Breast epithelium (tissue), 4 donors: Measurements from ENCODE around the gene ERCC6L. TPM values are rescaled to one million over a fixed set of nuclear protein-coding genes. Genes with fewer than 3 reads are reported as not detected.

Source experiments
- DNase-seq, 2 donors: peaks; one replicate each; pipeline ENCODE4 v3.0.0-alpha.2; 2019; ENCODE audit warnings: low spot score in 2 of 2
- H3K27ac ChIP-seq, 2 donors: fragments of 200-600 bp; sonication (generic) in 1 of 2; one replicate each; pipeline ENCODE4 v1.5.1; 2016 to 2019; ENCODE audit warnings: mild to moderate bottlenecking in 1 of 2
- H3K27me3 ChIP-seq, 2 donors: fragments of 200-600 bp; sonication (generic) in 1 of 2; one replicate each; pipeline versions ENCODE4 v1.5.1 to v1.6.0; 2017 to 2019; ENCODE audit warnings: control low read depth in 1 of 2, mild to moderate bottlenecking in 1 of 2
- H3K36me3 ChIP-seq: fragments of 200-600 bp; one replicate; pipeline ENCODE4 v1.5.1; 2019
- H3K4me1 ChIP-seq, 2 donors: fragments of 200-600 bp; sonication (generic); one replicate each; pipeline ENCODE4 v1.5.1; 2016 to 2019; ENCODE audit warnings: control low read depth in 1 of 2
- H3K4me3 ChIP-seq, 3 donors: fragments of 200-600 bp; sonication (generic); 1 replicate in 2 of 3; 2 replicates in 1 of 3; pipeline ENCODE4 v1.5.1; 2016 to 2019; ENCODE audit warnings: mild to moderate bottlenecking in 3 of 3, moderate library complexity in 2 of 3
- H3K9me3 ChIP-seq, 2 donors: fragments of 200-600 bp; sonication (generic) in 1 of 2; one replicate each; pipeline ENCODE4 v1.5.1; 2016 to 2019; ENCODE audit warnings: control low read depth in 1 of 2
- POLR2A ChIP-seq: fragments of 450-650 bp; IDR thresholded peaks from one replicate; pipeline ENCODE4 v1.6.1; 2016; ENCODE audit warnings: antibody characterized with exemption, mild to moderate bottlenecking, moderate library complexity
- POLR2AphosphoS5 ChIP-seq, 3 donors: sonication (generic); formaldehyde crosslinking; IDR thresholded peaks; one replicate each; pipeline ENCODE4 v1.6.1; 2017; ENCODE audit warnings: antibody characterized with exemption in 3 of 3
- intact Hi-C: fragments of 100-400 bp; cut with DNase I; formaldehyde crosslinking; loops from one replicate; pipeline ENCODE4 v1.15.1; 2023; ENCODE audit warnings: low total_unique reads
- total RNA-seq, 3 donors: library from RNA; depleted of rRNA; stranded (reverse); fragments of >200 nt; gene quantifications; one replicate each; pipeline ENCODE4 v1.1.0, GENCODE V29; 2016
- TF ChIP-seq, protein P1 (sequence below), 3 donors: fragments of 450-650 bp; IDR thresholded peaks; one replicate each; pipeline ENCODE4 v1.5.1; 2016 to 2017; ENCODE audit warnings: antibody characterized with exemption in 3 of 3, mild to moderate bottlenecking in 3 of 3, moderate library complexity in 3 of 3

Gene ERCC6L
- total RNA-seq, 3 donors from 2014 or later: 0.15 to 0.33 TPM; not detected in 1

DNA sequence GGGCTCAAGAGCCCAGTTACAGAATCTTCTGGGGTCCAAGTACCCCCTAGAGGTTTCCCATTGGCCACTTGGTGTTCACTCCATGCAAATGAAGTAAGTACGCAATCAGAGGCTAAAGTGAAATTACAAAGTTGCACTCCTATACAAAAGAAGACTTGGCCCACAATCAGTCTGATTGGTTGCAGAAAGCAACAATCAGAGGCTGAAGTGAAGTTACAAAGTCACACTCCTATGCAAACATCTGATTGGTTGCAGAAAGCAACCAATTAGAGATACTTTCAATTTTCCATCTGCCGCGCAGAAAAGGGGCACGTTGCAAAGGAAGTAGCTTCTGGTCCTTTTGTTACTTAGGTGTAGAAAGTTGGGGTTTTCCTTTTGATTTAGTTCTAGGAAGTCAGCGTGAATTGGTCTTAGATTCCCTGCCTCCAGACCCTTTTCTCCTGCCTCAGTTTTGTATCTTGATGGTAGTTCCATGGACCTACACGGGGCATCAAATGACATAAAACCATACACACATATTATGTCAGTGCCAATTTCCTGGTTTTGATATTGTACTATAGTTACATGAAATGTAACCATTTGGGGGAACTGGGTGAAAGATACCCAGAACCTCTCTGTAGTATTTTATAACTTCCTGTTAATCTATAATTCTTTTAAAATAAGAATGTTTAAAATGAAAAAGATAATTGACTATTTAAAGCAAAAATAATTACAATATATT lies 69.7 kb downstream of the ERCC6L start:
- Histone ChIP-seq H3K27ac (no peak overlapping the region), H3K36me3 (no peaks in the 10 kb centered on the region), H3K27me3 (peaks cover 0 to 18% of the 10 kb centered on the region in 2 donors), H3K9me3 (no peaks in the 10 kb centered on the region), H3K4me3 (peak overlapping the region in 2 of 3 donors; percentile 14 to 23), H3K4me1 (no peaks in the 10 kb centered on the region)
- intact Hi-C loops: no loop called here
- DNase-seq: no peak
- TF ChIP-seq POLR2AphosphoS5 (IDR thresholded peaks at IDR 0.05) (no peak), POLR2A (no peak)
- TF ChIP-seq, protein P1, sequence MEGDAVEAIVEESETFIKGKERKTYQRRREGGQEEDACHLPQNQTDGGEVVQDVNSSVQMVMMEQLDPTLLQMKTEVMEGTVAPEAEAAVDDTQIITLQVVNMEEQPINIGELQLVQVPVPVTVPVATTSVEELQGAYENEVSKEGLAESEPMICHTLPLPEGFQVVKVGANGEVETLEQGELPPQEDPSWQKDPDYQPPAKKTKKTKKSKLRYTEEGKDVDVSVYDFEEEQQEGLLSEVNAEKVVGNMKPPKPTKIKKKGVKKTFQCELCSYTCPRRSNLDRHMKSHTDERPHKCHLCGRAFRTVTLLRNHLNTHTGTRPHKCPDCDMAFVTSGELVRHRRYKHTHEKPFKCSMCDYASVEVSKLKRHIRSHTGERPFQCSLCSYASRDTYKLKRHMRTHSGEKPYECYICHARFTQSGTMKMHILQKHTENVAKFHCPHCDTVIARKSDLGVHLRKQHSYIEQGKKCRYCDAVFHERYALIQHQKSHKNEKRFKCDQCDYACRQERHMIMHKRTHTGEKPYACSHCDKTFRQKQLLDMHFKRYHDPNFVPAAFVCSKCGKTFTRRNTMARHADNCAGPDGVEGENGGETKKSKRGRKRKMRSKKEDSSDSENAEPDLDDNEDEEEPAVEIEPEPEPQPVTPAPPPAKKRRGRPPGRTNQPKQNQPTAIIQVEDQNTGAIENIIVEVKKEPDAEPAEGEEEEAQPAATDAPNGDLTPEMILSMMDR (IDR thresholded peaks at IDR 0.05): no peak

DNA sequence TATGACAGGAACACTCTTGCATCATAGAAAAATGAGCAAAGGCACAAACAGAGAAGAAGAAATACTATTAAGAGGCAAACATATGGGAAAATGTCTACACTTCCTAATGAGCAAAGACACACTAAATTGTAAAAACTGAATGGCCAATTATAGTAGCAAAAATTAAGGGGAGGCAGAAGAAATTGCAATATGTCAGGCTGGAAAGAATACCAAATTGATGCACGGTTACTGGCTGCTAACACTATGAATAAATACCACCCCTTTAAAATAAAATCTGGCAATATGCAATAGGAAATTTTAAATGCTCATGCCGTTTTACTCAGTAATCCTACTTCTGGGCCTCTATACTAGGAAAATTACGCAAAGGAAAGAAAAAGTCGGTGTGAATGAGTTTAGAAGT lies 73.3 kb downstream of the ERCC6L start:
- no peak for DNase-seq

DNA sequence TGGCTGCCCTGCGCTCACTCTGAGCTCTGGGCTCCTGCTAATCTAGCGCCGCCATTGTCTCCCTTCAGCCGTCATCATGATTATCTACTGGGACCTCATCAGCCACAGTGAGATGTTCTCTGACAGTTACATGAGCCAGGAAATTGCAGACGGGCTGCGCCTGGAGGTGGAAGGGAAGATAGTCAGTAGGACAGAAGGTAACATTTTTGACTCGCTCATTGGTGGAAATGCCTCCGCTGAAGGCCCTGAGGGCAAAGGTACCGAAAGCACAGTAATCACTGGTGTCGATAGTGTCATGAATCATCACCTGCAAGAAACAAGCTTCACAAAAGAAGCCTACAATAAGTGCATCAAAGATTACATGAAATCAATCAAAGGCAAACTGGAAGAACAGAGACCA lies 79.1 kb downstream of the ERCC6L start:
- H3K9me3 ChIP-seq: peaks cover 5 to 14% of the 10 kb centered on the region in 2 donors
- no peak overlapping the region for H3K4me3 ChIP-seq
- TF ChIP-seq, protein P1 (IDR thresholded peaks at IDR 0.05): no peak
- TF ChIP-seq POLR2AphosphoS5 (IDR thresholded peaks at IDR 0.05) (no peak), POLR2A (no peak)
- intact Hi-C loops: no loop called here
- H3K27ac ChIP-seq: no peak overlapping the region
- H3K4me1 ChIP-seq: no peaks in the 10 kb centered on the region
- peaks cover 0 to 25% of the 10 kb centered on the region in 2 donors for H3K27me3 ChIP-seq
- DNase-seq: no peak
- no peaks in the 10 kb centered on the region for H3K36me3 ChIP-seq

More for the DNA sequence above, 73.3 kb downstream of the ERCC6L start:
- peaks cover 0 to 13% of the 10 kb centered on the region in 2 donors for H3K27me3 ChIP-seq
- no peak overlapping the region for H3K27ac ChIP-seq
- no peaks in the 10 kb centered on the region for H3K36me3 ChIP-seq
- intact Hi-C loops: no loop called here
- no peak overlapping the region for H3K4me3 ChIP-seq
- H3K9me3 ChIP-seq: no peaks in the 10 kb centered on the region
- no peaks in the 10 kb centered on the region for H3K4me1 ChIP-seq
- no peak for TF ChIP-seq POLR2AphosphoS5 (IDR thresholded peaks at IDR 0.05)
- no peak for TF ChIP-seq POLR2A
- TF ChIP-seq, protein P1 (IDR thresholded peaks at IDR 0.05): no peak

DNA sequence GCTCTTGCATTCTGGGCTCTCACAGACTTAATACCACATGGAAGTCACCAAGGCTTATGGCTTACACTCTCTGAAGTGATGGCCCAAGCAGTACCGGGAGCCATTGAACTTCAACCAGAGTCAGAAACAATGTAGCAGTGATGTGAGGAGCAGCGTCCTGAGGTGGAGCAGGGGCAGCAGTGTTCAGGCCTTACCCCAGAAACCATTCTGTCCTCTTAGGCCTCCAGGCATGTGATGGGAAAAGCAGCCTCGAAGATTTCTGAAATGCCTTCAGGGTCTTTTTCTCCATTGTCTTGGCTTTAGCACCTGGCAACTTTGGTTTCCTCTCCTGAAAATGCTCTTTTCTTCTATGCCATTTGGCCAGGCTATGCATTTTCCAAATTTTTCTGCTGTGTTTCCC lies 80.1 kb downstream of the ERCC6L start:
- H3K9me3 ChIP-seq: peaks cover 5 to 14% of the 10 kb centered on the region in 2 donors
- no peaks in the 10 kb centered on the region for H3K4me1 ChIP-seq
- intact Hi-C loops: no loop called here
- peaks cover 0 to 30% of the 10 kb centered on the region in 2 donors for H3K27me3 ChIP-seq
- H3K4me3 ChIP-seq: no peak overlapping the region
- H3K27ac ChIP-seq: no peak overlapping the region
- H3K36me3 ChIP-seq: no peaks in the 10 kb centered on the region
- TF ChIP-seq POLR2A (no peak), POLR2AphosphoS5 (IDR thresholded peaks at IDR 0.05) (no peak)
- TF ChIP-seq, protein P1 (IDR thresholded peaks at IDR 0.05): no peak
- no peak for DNase-seq

Other genes with a start within 250 kb of the ERCC6L start
- gene RTL5, start 107.1 kb downstream of the ERCC6L start, total RNA-seq: 1 to 10 TPM; 3.3 to 5.0 (median 5.0) TPM
- 10 to 100 TPM; 11.3 to 20.0 (median 12.5) TPM for gene PIN4, start 57.3 kb downstream of the ERCC6L start, total RNA-seq
- gene RPS4X, start 38.2 kb upstream of the ERCC6L start, total RNA-seq: 1,000 to 10,000 TPM in 2 of 3 donors, 100 to 1,000 TPM in 1; 849 to 1,764 (median 1,655) TPM
- gene CITED1, start 66.9 kb upstream of the ERCC6L start, total RNA-seq: 10 to 100 TPM in 2 of 3 donors, under 1 TPM in 1; 0.32 to 28.2 (median 24.6) TPM